HEK293T (cell line): ENCODE measurements around the gene CSGALNACT2.
"Not testable (repeated sequence)": the region's sequence is repeated elsewhere in the genome, so short reads cannot be mapped to it uniquely, and the experiment has no call there.

Source experiments
- CTCF ChIA-PET: fragments of 350-600 bp; formaldehyde crosslinking; extraction: SDS; loops from one replicate; lab custom pipeline; 2021; ENCODE audit warnings: antibody characterized with exemption, inconsistent platforms; lab: Yijun Ruan, JAX
- POLR2A ChIA-PET: fragments of 350-600 bp; formaldehyde crosslinking; extraction: SDS; loops from one replicate; lab custom pipeline; 2020; ENCODE audit warnings: antibody characterized with exemption, inconsistent platforms; lab: Yijun Ruan, JAX
- DNase-seq: peaks from one replicate; pipeline ENCODE4 v3.0.0; 2012; ENCODE audit warnings: mixed read lengths; ENCODE audit errors: extremely low spot score
- ARNT ChIP-seq: fragments of 450-650 bp; IDR thresholded peaks from 2 replicates; pipeline ENCODE4 v1.6.1; 2017; ENCODE audit warnings: mild to moderate bottlenecking
- BHLHE40 ChIP-seq: fragments of 450-650 bp; IDR thresholded peaks from 2 replicates; pipeline ENCODE4 v1.6.1; 2016; ENCODE audit warnings: mild to moderate bottlenecking, moderate library complexity, borderline replicate concordance
- CTBP1 ChIP-seq: fragments of 450-650 bp; IDR thresholded peaks from 2 replicates; pipeline ENCODE4 v1.6.1; 2016; ENCODE audit warnings: borderline replicate concordance
- ELF4 ChIP-seq: fragments of 450-650 bp; IDR thresholded peaks from 2 replicates; pipeline ENCODE4 v1.6.1; 2017; ENCODE audit warnings: antibody characterized with exemption
- FOXA1 ChIP-seq: fragments of 450-650 bp; IDR thresholded peaks from 2 replicates; pipeline ENCODE4 v1.6.1; 2016; ENCODE audit warnings: mild to moderate bottlenecking
- FOXK2 ChIP-seq: fragments of 450-650 bp; IDR thresholded peaks from 2 replicates; pipeline ENCODE4 v1.6.1; 2016; ENCODE audit warnings: mild to moderate bottlenecking
- FOXM1 ChIP-seq: fragments of 450-650 bp; IDR thresholded peaks from 2 replicates; pipeline ENCODE4 v1.6.1; 2017; ENCODE audit warnings: mild to moderate bottlenecking, borderline replicate concordance
- HDGF ChIP-seq: fragments of 450-650 bp; IDR thresholded peaks from 2 replicates; pipeline ENCODE4 v1.6.1; 2017; ENCODE audit warnings: antibody characterized with exemption, borderline replicate concordance
- L3MBTL2 ChIP-seq: fragments of 450-650 bp; conservative IDR thresholded peaks from 2 replicates; pipeline ENCODE4 v1.6.1; 2016; ENCODE audit warnings: mild to moderate bottlenecking
- LEF1 ChIP-seq: fragments of 450-650 bp; IDR thresholded peaks from 2 replicates; pipeline ENCODE4 v1.6.1; 2017; ENCODE audit warnings: mild to moderate bottlenecking, borderline replicate concordance
- NFRKB ChIP-seq: fragments of 450-650 bp; IDR thresholded peaks from 2 replicates; pipeline ENCODE4 v1.6.1; 2016; ENCODE audit warnings: mild to moderate bottlenecking, moderate library complexity
- PKNOX1 ChIP-seq: fragments of 450-650 bp; IDR thresholded peaks from 2 replicates; pipeline ENCODE4 v1.6.1; 2016
- SP1 ChIP-seq: fragments of 450-650 bp; IDR thresholded peaks from 2 replicates; pipeline ENCODE4 v1.6.1; 2017
- SUZ12 ChIP-seq: fragments of 450-650 bp; IDR thresholded peaks from 2 replicates; pipeline ENCODE4 v1.6.1; 2016; ENCODE audit warnings: mild to moderate bottlenecking
- TARDBP ChIP-seq: fragments of 450-650 bp; IDR thresholded peaks from 2 replicates; pipeline ENCODE4 v1.6.1; 2016
- ZNF384 ChIP-seq: fragments of 450-650 bp; IDR thresholded peaks from 2 replicates; pipeline ENCODE4 v1.6.1; 2016

CSGALNACT2 gene

GRCh38 chr10:43172645-43173044 lies 34.4 kb downstream of the CSGALNACT2 start:
- no peak for TF ChIP-seq ARNT
- no peak for TF ChIP-seq PKNOX1
- TF ChIP-seq LEF1 = no peak
- TF ChIP-seq NFRKB = no peak
- TF ChIP-seq ELF4 = no peak
- no peak for TF ChIP-seq HDGF
- no peak for TF ChIP-seq CTBP1
- TF ChIP-seq SUZ12 = no peak
- TF ChIP-seq SP1 = no peak
- no peak for TF ChIP-seq FOXA1
- no peak for TF ChIP-seq L3MBTL2
- TF ChIP-seq BHLHE40 = no peak
- no peak for TF ChIP-seq TARDBP
- TF ChIP-seq ZNF384 = no peak
- no peak for TF ChIP-seq FOXK2
- no peak for TF ChIP-seq FOXM1
- DNase-seq = no peak
- POLR2A ChIA-PET = no interaction called here
- CTCF ChIA-PET = no interaction called here

- no peak for TF ChIP-seq BHLHE40
- no peak for TF ChIP-seq ELF4
- TF ChIP-seq L3MBTL2 = no peak
- TF ChIP-seq TARDBP = no peak
- no peak for TF ChIP-seq HDGF
- no peak for TF ChIP-seq FOXM1
- no peak for TF ChIP-seq FOXA1
- TF ChIP-seq ARNT = no peak
- no peak for TF ChIP-seq ZNF384
- TF ChIP-seq SUZ12 = no peak
- no peak for TF ChIP-seq FOXK2
- TF ChIP-seq NFRKB = no peak
- no peak for TF ChIP-seq LEF1
- DNase-seq = no peak
- ChIA-PET CTCF (no interaction called here), POLR2A (no interaction called here)
Measured at GRCh38 chr10:43173120-43173519, 34.9 kb downstream of the CSGALNACT2 start.

- no peak for DNase-seq
- no peak for TF ChIP-seq FOXK2
- TF ChIP-seq PKNOX1 = no peak
- TF ChIP-seq SP1 = no peak
- TF ChIP-seq ELF4 = no peak
- ChIA-PET CTCF (no interaction called here), POLR2A (no interaction called here)
Measured at GRCh38 chr10:43174969-43175368, 36.7 kb downstream of the CSGALNACT2 start.

GRCh38 chr10:43176271-43176670 lies 38.0 kb downstream of the CSGALNACT2 start:
- DNase-seq = no peak
- CTCF ChIA-PET = no interaction called here
- TF ChIP-seq SP1 (no peak), L3MBTL2 (no peak)
- POLR2A ChIA-PET = no interaction called here

- no peak for DNase-seq
- ChIA-PET POLR2A (no interaction called here), CTCF (no interaction called here)
- TF ChIP-seq SUZ12 = no peak
- no peak for TF ChIP-seq ZNF384
- no peak for TF ChIP-seq HDGF
- no peak for TF ChIP-seq FOXA1
- TF ChIP-seq L3MBTL2 = no peak
- no peak for TF ChIP-seq BHLHE40
- no peak for TF ChIP-seq TARDBP
- TF ChIP-seq SP1 = no peak
- TF ChIP-seq ELF4 = no peak
- TF ChIP-seq CTBP1 = no peak
Measured at GRCh38 chr10:43177595-43177994, 39.4 kb downstream of the CSGALNACT2 start.

- ChIA-PET CTCF (interaction anchor here (0.6 kb wide), 1 partner anchor 24 kb away, joined by 8 read pairs; no protein-coding TSS in a partner anchor), POLR2A (no interaction called here)
- TF ChIP-seq LEF1 (no peak), ARNT (no peak), BHLHE40 (no peak), L3MBTL2 (no peak), SP1 (no peak), NFRKB (no peak), HDGF (no peak)
- DNase-seq = no peak
Measured at GRCh38 chr10:43181146-43181545, 42.9 kb downstream of the CSGALNACT2 start.

GRCh38 chr10:43183764-43184163 lies 45.5 kb downstream of the CSGALNACT2 start:
- CTCF ChIA-PET, DNase-seq, POLR2A ChIA-PET: not testable (repeated sequence)

- DNase-seq = no peak
- TF ChIP-seq HDGF = no peak
- TF ChIP-seq FOXA1 = no peak
- TF ChIP-seq CTBP1 = no peak
- TF ChIP-seq ZNF384 = no peak
- TF ChIP-seq ARNT = no peak
- POLR2A ChIA-PET = no interaction called here
- CTCF ChIA-PET = no interaction called here
Measured at GRCh38 chr10:43186150-43186549, 47.9 kb downstream of the CSGALNACT2 start.
